Colonic mucosa (tissue), 4 donors: Measurements from ENCODE around the gene CD70. TPM values are rescaled to one million over a fixed set of nuclear protein-coding genes. Genes with fewer than 3 reads are reported as not detected.
"Not testable (repeated sequence)": the region's sequence is repeated elsewhere in the genome, so short reads cannot be mapped to it uniquely, and the experiment has no call there.

Source experiments
- DNase-seq: peaks from one replicate; pipeline ENCODE4 v3.0.0-alpha.2; 2020
- H3K27ac ChIP-seq: fragments of 200-600 bp; one replicate; pipeline ENCODE4 v1.8.0; 2021
- H3K27me3 ChIP-seq: fragments of 200-600 bp; one replicate; pipeline ENCODE4 v1.8.0; 2021
- H3K36me3 ChIP-seq: fragments of 200-600 bp; one replicate; pipeline ENCODE4 v1.8.0; 2021
- H3K4me1 ChIP-seq: fragments of 200-600 bp; one replicate; pipeline ENCODE4 v1.8.0; 2021; ENCODE audit warnings: mild to moderate bottlenecking
- H3K4me3 ChIP-seq: fragments of 200-600 bp; one replicate; pipeline ENCODE4 v1.8.0; 2021
- H3K9ac ChIP-seq, 2 donors: one replicate each; pipeline ENCODE4 v1.7.0; 2013; ENCODE audit warnings: control low read depth in 2 of 2, low read depth in 2 of 2, low read length in 2 of 2
- H3K9me3 ChIP-seq: fragments of 200-600 bp; one replicate; pipeline ENCODE4 v1.8.0; 2021
- CTCF ChIP-seq: fragments of 200-600 bp; IDR thresholded peaks from one replicate; pipeline ENCODE4 v1.8.0; 2022; ENCODE audit warnings: antibody characterized with exemption, mild to moderate bottlenecking
- intact Hi-C: fragments of 100-400 bp; cut with DNase I; formaldehyde crosslinking; loops from one replicate; pipeline ENCODE4 v1.14.1; 2022
- total RNA-seq, 2 donors: library from RNA; stranded (reverse); fragmentation: NEBNext Ultra II Directional in 1 of 2; extraction: Animal tissue kit (Norgen Biotek cat#: 25700) in 1 of 2; gene quantifications; one replicate each; pipeline ENCODE4 v1.2.1, GENCODE V29; 2021
- donor health status: healthy.
- donor health status: DM: no; HTN: no; CAD: no.
- donor health status: DM: no; HTN: no; CAD: no.

Gene CD70
- total RNA-seq, result under 1 TPM; 0.27 to 0.57 TPM

GRCh38 chr19:6590827-6591319, at the start of gene CD70:
Gene CD70 (minus strand): TSS chr19:6591150. CDS start chr19:6591002, 148 bp downstream.
- intact Hi-C loops, result no loop called here
- no peaks in the 10 kb centered on the region for H3K9me3 ChIP-seq
- no peak within 1 kb of the TSS for H3K27ac ChIP-seq
- H3K36me3 ChIP-seq, result no peaks in the 10 kb centered on the region
- DNase-seq, result no peak
- TF ChIP-seq CTCF, result no peak
- H3K27me3 ChIP-seq, result peaks cover 34% of the 10 kb centered on the region
- no peaks in the 10 kb centered on the region for H3K4me1 ChIP-seq
- H3K4me3 ChIP-seq, result no peak within 1 kb of the TSS
- no peak within 1 kb of the TSS for H3K9ac ChIP-seq

- not testable (repeated sequence) for H3K4me3 ChIP-seq, H3K9me3 ChIP-seq, H3K36me3 ChIP-seq, H3K4me1 ChIP-seq, H3K27me3 ChIP-seq, H3K9ac ChIP-seq, DNase-seq, H3K27ac ChIP-seq
- intact Hi-C loops, result loop anchor here (10.0 kb wide), 1 partner anchor 134 kb away; the partner anchor contains the start of gene VAV1
These were observed 49.4 kb upstream of the CD70 start for GRCh38 chr19:6640333-6640732.

GRCh38 chr19:6639439-6639838, 48.5 kb upstream of the CD70 start:
- Histone ChIP-seq H3K9ac (no peak overlapping the region), H3K27ac (no peak overlapping the region), H3K36me3 (no peaks in the 10 kb centered on the region), H3K9me3 (no peaks in the 10 kb centered on the region), H3K4me1 (no peaks in the 10 kb centered on the region), H3K27me3 (no peaks in the 10 kb centered on the region), H3K4me3 (no peak overlapping the region)
- intact Hi-C loops, result loop anchor here (10.0 kb wide), 1 partner anchor 115 kb away; no protein-coding TSS in a partner anchor
- no peak for TF ChIP-seq CTCF
- no peak for DNase-seq

GRCh38 chr19:6633456-6633813, 42.5 kb upstream of the CD70 start:
- H3K4me1 ChIP-seq, DNase-seq, H3K4me3 ChIP-seq, H3K9me3 ChIP-seq, H3K27me3 ChIP-seq, H3K9ac ChIP-seq, H3K27ac ChIP-seq, H3K36me3 ChIP-seq: not testable (repeated sequence)
- intact Hi-C loops, result loop anchor here (2.0 to 10.0 kb wide), 3 partner anchors 117 to 229 kb away; no protein-coding TSS in a partner anchor

- TF ChIP-seq CTCF, result peak; percentile 65
- not testable (repeated sequence) for H3K27me3 ChIP-seq, H3K4me1 ChIP-seq, H3K36me3 ChIP-seq, H3K9ac ChIP-seq, H3K27ac ChIP-seq, H3K9me3 ChIP-seq, H3K4me3 ChIP-seq
- DNase-seq, result peak; percentile 78
- intact Hi-C loops, result loop anchor here (2.0 to 10.0 kb wide), 3 partner anchors 116 to 229 kb away; no protein-coding TSS in a partner anchor
These were observed 42.0 kb upstream of the CD70 start for GRCh38 chr19:6632747-6633455.

GRCh38 chr19:6632002-6632621, 41.2 kb upstream of the CD70 start:
- Histone ChIP-seq H3K27ac (no peak overlapping the region), H3K9me3 (no peaks in the 10 kb centered on the region), H3K27me3 (no peaks in the 10 kb centered on the region), H3K9ac (no peak overlapping the region), H3K4me3 (no peak overlapping the region), H3K36me3 (no peaks in the 10 kb centered on the region), H3K4me1 (no peaks in the 10 kb centered on the region)
- DNase-seq, result peak; percentile 89
- intact Hi-C loops, result loop anchor here (2.0 to 10.0 kb wide), 3 partner anchors 115 to 230 kb away; no protein-coding TSS in a partner anchor
- TF ChIP-seq CTCF, result peak; percentile 69
